Prostate gland (tissue), 2 donors: ENCODE data around the gene PHOX2A.

Experiments used
- CTCF ChIP-seq, 4 experiments: fragments of 200-600 bp in 2 of 4; fragments of 450-650 bp in 2 of 4; sonication (generic) in 2 of 4; IDR thresholded peaks; 1 replicate in 3 of 4; 2 replicates in 1 of 4; pipeline ENCODE4 v1.5.1; 2016 to 2019; ENCODE audit warnings: antibody characterized with exemption in 4 of 4, mild to moderate bottlenecking in 2 of 4, moderate library complexity in 2 of 4
- POLR2A ChIP-seq: fragments of 450-650 bp; IDR thresholded peaks from one replicate; pipeline ENCODE4 v1.6.1; 2016; ENCODE audit warnings: antibody characterized with exemption, mild to moderate bottlenecking
- POLR2AphosphoS5 ChIP-seq: sonication (generic); formaldehyde crosslinking; IDR thresholded peaks from one replicate; pipeline ENCODE4 v1.6.1; 2017; ENCODE audit warnings: antibody characterized with exemption

DNA sequence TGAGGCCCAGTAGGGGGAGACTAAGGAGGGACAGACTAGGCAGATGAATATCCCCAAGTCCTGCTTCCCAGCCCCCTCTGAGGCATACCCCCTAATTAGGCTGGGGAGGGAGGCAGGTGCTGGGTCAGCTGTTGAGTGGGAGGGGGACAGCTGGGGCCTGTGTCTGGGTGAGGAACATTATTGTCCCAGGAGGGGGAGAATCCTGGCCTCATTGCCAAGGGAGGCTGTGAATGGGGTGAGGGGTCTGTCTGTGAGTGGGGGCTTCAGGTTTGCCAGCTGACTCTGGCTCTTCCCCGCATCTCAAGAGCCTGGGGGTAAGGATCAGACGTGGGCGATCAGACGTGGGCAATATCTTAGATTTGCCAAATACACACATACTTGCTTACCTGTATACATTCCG is 17.3 kb downstream of the PHOX2A start:
- TF ChIP-seq POLR2A = no peak
- TF ChIP-seq CTCF (IDR thresholded peaks at IDR 0.05) = no peak
- no peak for TF ChIP-seq POLR2AphosphoS5
